ENCODE measurements around the gene PRR12.

PRR12 gene

GRCh38 chr19:49573009-49573408 is 18.0 kb upstream of the PRR12 start:
- no peak for TF ChIP-seq CTCF (conservative IDR thresholded peaks at IDR 0.05; ENCODE audit: low read depth, low read length)
- H3K4me3 ChIP-seq (ENCODE audit: low read length), result no peak overlapping the region
- no peak for DNase-seq (ENCODE audit: low read depth)

- no peak for TF ChIP-seq CTCF (conservative IDR thresholded peaks at IDR 0.05; ENCODE audit: low read depth, low read length)
- no peak overlapping the region for H3K4me3 ChIP-seq (ENCODE audit: low read length)
- no peak for DNase-seq (ENCODE audit: low read depth)
Observed at GRCh38 chr19:49573425-49573824, 17.6 kb upstream of the PRR12 start.

- no peak for DNase-seq (ENCODE audit: low read depth)
- H3K4me3 ChIP-seq (ENCODE audit: low read length), result no peak overlapping the region
- no peak for TF ChIP-seq CTCF (conservative IDR thresholded peaks at IDR 0.05; ENCODE audit: low read depth, low read length)
Observed at GRCh38 chr19:49574206-49574755, 16.7 kb upstream of the PRR12 start.

- TF ChIP-seq CTCF (conservative IDR thresholded peaks at IDR 0.05; ENCODE audit: low read depth, low read length), result no peak
- peak overlapping the region; percentile 99 for H3K4me3 ChIP-seq (ENCODE audit: low read length)
- DNase-seq (ENCODE audit: low read depth), result no peak
Observed at GRCh38 chr19:49579193-49579592, 11.8 kb upstream of the PRR12 start.

- TF ChIP-seq CTCF (conservative IDR thresholded peaks at IDR 0.05; ENCODE audit: low read depth, low read length), result no peak
- H3K4me3 ChIP-seq (ENCODE audit: low read length), result peak overlapping the region; percentile 99
- no peak for DNase-seq (ENCODE audit: low read depth)
Observed at GRCh38 chr19:49579947-49580263, 11.1 kb upstream of the PRR12 start.

- DNase-seq (ENCODE audit: low read depth), result peak; percentile 87
Observed at GRCh38 chr19:49580264-49581006, 10.5 kb upstream of the PRR12 start, which contains the start of gene NOSIP. Gene NOSIP, minus strand, starts transcription at chr19:49580556. Its CDS starts 19,865 bp downstream, at chr19:49560691.

More at GRCh38 chr19:49580264-49581006, 10.5 kb upstream of the PRR12 start, which contains the start of gene NOSIP:
- H3K4me3 ChIP-seq (ENCODE audit: low read length), result peak within 1 kb of the TSS; percentile 99
- no peak for TF ChIP-seq CTCF (conservative IDR thresholded peaks at IDR 0.05; ENCODE audit: low read depth, low read length)

All from retinal pigment epithelial cell (primary cell).